Mesothelial cell of epicardium (in vitro differentiated cells): ENCODE results near the gene PIWIL1. TPM values are rescaled to one million over a fixed set of nuclear protein-coding genes. Genes with fewer than 3 reads are reported as not detected.

Source experiments
- DNase-seq, 2 experiments: peaks; one replicate each; pipeline ENCODE4 v3.0.0; 2021; ENCODE audit warnings: low spot score in 2 of 2; ENCODE audit not compliant: unreplicated experiment in 2 of 2
- H3K27ac Mint-ChIP-seq: 2 replicates; pipeline ENCODE4 v1.8.0; 2021; ENCODE audit warnings: mixed read lengths
- H3K27me3 Mint-ChIP-seq: 2 replicates; pipeline ENCODE4 v1.8.0; 2021; ENCODE audit warnings: low read depth, mixed read lengths
- H3K36me3 Mint-ChIP-seq: 2 replicates; pipeline ENCODE4 v1.8.0; 2021; ENCODE audit warnings: mixed read lengths
- H3K4me1 Mint-ChIP-seq: 2 replicates; pipeline ENCODE4 v1.8.0; 2021; ENCODE audit warnings: mixed read lengths
- H3K4me3 Mint-ChIP-seq: 2 replicates; pipeline ENCODE4 v1.8.0; 2021; ENCODE audit warnings: mild to moderate bottlenecking, moderate library complexity, mixed read lengths
- H3K9me3 Mint-ChIP-seq: 2 replicates; pipeline ENCODE4 v1.8.0; 2021; ENCODE audit warnings: mixed read lengths
- total RNA-seq: library from RNA; stranded (reverse); gene quantifications from 3 replicates; pipeline ENCODE4 v1.2.1, GENCODE V29; 2021
- TF ChIP-seq, protein P1 (sequence below): fragments of 200-600 bp; sonication (generic); IDR thresholded peaks from one replicate; pipeline ENCODE4 v1.5.0; 2021; ENCODE audit warnings: antibody characterized with exemption; ENCODE audit not compliant: unreplicated experiment

The PIWIL1 gene
- total RNA-seq, 1 donor from 2014 or later = not detected

DNA sequence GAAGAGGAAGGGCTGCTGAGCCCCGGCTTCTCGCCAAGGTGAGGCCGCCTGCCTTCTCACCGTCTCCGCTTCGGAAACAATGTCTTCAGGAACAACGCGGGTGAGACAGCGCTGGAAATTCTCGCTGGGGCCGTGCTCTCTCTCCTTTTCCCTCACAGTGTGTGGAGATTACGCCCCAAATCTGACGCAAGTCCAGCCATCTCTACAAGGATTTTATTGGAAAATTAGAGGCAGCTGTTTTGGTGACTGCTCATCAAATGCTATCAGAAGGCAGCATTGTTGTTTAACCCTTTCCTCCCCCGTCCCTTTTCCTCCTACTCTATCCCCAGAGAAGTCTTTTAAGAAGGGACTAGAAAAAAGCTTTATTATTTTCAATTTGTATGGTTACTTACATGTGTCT is 53.5 kb downstream of the PIWIL1 start:
- no peak overlapping the region for H3K4me3 Mint-ChIP-seq

DNA sequence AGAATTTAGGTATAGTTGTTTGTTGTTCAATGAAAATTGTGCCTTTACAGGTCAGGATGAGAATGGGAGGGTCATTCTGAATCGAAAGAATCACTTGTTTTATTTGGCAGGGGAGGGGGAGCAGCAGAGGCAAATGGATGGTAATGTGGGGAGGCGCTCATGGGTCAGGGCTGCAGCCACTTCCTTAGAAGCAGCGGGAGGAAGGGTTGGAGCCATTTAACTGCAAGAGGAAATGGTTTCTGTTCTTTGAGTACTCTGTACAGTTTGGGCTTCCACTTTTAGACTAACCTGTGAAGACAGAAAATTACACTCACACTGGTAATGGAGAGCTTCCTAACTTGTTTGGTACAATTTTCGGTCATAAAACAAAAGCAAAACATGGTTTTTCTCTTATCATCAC is 57.2 kb downstream of the PIWIL1 start:
- no peak for DNase-seq
- no peak overlapping the region for H3K4me3 Mint-ChIP-seq
- H3K9me3 Mint-ChIP-seq = no peaks in the 10 kb centered on the region
- H3K27ac Mint-ChIP-seq = no peak overlapping the region
- peaks cover 2% of the 10 kb centered on the region for H3K4me1 Mint-ChIP-seq
- TF ChIP-seq, protein P1, sequence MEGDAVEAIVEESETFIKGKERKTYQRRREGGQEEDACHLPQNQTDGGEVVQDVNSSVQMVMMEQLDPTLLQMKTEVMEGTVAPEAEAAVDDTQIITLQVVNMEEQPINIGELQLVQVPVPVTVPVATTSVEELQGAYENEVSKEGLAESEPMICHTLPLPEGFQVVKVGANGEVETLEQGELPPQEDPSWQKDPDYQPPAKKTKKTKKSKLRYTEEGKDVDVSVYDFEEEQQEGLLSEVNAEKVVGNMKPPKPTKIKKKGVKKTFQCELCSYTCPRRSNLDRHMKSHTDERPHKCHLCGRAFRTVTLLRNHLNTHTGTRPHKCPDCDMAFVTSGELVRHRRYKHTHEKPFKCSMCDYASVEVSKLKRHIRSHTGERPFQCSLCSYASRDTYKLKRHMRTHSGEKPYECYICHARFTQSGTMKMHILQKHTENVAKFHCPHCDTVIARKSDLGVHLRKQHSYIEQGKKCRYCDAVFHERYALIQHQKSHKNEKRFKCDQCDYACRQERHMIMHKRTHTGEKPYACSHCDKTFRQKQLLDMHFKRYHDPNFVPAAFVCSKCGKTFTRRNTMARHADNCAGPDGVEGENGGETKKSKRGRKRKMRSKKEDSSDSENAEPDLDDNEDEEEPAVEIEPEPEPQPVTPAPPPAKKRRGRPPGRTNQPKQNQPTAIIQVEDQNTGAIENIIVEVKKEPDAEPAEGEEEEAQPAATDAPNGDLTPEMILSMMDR = no peak
- peaks cover 17% of the 10 kb centered on the region for H3K27me3 Mint-ChIP-seq
- H3K36me3 Mint-ChIP-seq = no peaks in the 10 kb centered on the region

More for the DNA sequence above, 53.5 kb downstream of the PIWIL1 start:
- TF ChIP-seq, protein P1 = no peak
- H3K36me3 Mint-ChIP-seq = no peaks in the 10 kb centered on the region
- DNase-seq = no peak
- no peak overlapping the region for H3K27ac Mint-ChIP-seq
- H3K4me1 Mint-ChIP-seq = peaks cover 2% of the 10 kb centered on the region
- H3K27me3 Mint-ChIP-seq = peaks cover 27% of the 10 kb centered on the region
- H3K9me3 Mint-ChIP-seq = no peaks in the 10 kb centered on the region

DNA sequence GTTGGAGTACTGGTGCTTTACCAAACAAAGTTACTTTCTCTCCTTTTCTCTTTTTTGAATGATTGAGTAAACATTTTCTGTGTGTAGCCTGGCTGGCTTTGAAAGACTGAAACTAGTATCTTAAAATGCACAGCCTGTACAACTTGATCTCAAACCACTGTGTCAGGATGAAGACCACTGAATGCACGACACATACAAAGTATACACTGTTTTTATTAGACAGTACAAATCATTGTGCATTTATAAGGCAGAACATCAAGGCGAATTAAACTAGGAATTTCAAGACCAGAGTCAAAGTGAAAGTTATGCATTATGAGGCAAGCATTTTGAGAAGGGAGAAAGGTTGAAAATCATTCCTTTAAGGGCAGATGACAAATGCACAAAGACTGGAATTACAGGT is 59.0 kb downstream of the PIWIL1 start:
- no peak for DNase-seq
- TF ChIP-seq, protein P1 = no peak
- peaks cover 5% of the 10 kb centered on the region for H3K27me3 Mint-ChIP-seq
- no peaks in the 10 kb centered on the region for H3K36me3 Mint-ChIP-seq
- H3K4me3 Mint-ChIP-seq = no peak overlapping the region
- no peaks in the 10 kb centered on the region for H3K9me3 Mint-ChIP-seq
- no peaks in the 10 kb centered on the region for H3K4me1 Mint-ChIP-seq
- H3K27ac Mint-ChIP-seq = no peak overlapping the region

DNA sequence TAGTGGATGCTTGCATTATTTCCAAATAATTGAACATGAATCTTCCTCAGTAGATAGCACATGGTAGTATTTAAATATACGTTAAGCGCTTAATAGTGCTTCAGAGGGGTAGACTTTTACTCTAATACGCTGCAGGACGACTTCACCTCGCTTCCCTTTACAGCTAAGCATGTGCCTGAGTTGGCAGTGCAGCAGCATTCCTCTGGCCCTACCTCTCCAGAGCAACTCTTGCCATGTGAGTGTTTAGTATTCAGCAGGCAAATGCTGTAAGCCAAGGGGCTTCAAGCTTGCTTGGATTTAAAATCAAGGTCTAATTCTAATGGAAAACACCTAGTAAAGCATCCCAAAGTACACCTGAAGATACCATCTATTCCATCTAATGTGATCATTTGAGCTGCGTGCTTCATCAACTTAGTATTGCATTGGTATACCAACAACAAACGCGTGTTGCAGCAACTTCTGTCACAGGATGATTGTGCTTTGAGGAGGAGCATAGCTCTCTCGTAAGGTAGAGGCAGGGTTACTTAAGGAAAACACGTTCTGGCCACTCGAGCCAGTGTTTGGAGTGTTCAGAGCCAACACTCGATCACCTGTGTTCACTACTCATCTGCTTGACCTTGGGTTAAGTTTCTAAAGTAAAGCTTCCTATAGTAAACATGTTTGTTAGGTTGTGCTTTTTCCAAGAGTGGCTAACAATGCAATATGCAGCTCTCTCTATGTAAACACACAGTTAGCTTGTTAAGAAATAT is 60.6 kb downstream of the PIWIL1 start:
- no peak for DNase-seq
- Mint-ChIP-seq H3K4me3 (no peak overlapping the region), H3K27ac (no peak overlapping the region), H3K27me3 (peaks cover 5% of the 10 kb centered on the region), H3K9me3 (no peaks in the 10 kb centered on the region), H3K4me1 (no peaks in the 10 kb centered on the region), H3K36me3 (no peaks in the 10 kb centered on the region)
- TF ChIP-seq, protein P1 = no peak

DNA sequence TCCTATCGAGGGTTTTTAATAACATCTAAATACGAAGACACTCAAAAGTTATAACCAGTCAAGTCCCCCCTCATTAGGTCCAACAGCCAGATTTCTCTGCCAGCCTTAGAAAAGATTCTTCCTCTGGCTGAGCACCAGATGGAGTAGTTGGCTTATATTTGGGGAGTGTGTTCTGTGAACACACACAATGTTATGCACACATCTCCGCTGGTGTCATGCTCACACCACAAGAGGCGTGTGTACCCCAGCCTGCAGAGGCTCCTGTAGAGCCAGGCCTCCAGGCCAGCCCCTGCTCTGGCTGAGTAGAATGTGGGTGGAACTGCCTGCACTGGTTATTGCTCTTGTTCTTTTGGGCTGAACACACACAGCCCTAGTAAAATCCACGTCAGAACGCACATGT is 64.0 kb downstream of the PIWIL1 start:
- peaks cover 2% of the 10 kb centered on the region for H3K27me3 Mint-ChIP-seq
- TF ChIP-seq, protein P1 = no peak
- DNase-seq = no peak
- no peaks in the 10 kb centered on the region for H3K4me1 Mint-ChIP-seq
- H3K9me3 Mint-ChIP-seq = no peaks in the 10 kb centered on the region
- no peak overlapping the region for H3K4me3 Mint-ChIP-seq
- H3K36me3 Mint-ChIP-seq = no peaks in the 10 kb centered on the region
- H3K27ac Mint-ChIP-seq = no peak overlapping the region
